Stimulated activated CD4-positive, alpha-beta T cell treated with anti-CD3 and anti-CD28 coated beads, TNF-alpha, amount 100 ng/mL, for 48 hours (primary cell): ENCODE results near the gene LSM3.
"Not testable (repeated sequence)": the region's sequence is repeated elsewhere in the genome, so short reads cannot be mapped to it uniquely, and the experiment has no call there.

Source experiments
- DNase-seq, 3 donors: peaks; one replicate each; pipeline ENCODE4 v3.0.0-alpha.2; 2020; ENCODE audit warnings: low read depth in 3 of 3

The LSM3 gene

DNA sequence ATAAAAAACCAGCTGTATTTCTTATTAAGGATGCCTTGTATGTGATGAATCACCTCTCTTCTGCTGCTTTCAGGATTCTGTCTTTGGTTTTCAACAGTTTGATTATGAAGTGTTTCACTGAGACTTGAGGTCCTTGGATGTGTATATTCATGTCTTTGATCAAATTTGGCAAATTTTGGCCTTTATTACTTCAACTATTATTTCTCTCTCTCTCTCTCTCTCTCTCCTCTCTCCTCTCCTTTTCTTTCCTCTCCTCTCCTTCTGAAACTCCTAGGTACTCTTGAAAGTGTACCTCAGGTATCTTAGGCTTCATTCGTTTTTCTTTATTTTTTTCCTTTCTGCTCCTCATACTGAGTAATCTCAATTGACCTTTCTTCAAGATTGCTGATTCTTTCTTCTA, 43.3 kb downstream of the LSM3 start:
- DNase-seq: no peak

DNA sequence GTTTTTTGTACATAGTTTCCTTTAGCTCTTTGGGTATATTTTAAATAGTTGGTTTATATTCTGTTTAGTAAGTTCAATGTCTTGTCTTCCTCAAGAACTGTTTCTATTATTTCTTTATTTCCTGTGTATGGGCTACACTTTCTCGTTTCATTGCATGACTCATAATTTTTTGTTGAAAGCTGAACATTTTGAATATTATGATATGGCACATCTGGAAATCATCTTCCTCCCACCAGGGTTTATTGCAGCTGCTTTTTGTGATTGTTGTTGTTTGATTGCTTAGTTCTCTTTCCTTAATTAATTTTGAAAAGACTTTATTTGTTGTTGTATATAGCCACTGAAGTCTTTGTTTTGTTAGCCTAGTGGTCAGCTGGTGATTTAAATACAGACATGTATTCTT, 43.8 kb downstream of the LSM3 start:
- DNase-seq: no peak

DNA sequence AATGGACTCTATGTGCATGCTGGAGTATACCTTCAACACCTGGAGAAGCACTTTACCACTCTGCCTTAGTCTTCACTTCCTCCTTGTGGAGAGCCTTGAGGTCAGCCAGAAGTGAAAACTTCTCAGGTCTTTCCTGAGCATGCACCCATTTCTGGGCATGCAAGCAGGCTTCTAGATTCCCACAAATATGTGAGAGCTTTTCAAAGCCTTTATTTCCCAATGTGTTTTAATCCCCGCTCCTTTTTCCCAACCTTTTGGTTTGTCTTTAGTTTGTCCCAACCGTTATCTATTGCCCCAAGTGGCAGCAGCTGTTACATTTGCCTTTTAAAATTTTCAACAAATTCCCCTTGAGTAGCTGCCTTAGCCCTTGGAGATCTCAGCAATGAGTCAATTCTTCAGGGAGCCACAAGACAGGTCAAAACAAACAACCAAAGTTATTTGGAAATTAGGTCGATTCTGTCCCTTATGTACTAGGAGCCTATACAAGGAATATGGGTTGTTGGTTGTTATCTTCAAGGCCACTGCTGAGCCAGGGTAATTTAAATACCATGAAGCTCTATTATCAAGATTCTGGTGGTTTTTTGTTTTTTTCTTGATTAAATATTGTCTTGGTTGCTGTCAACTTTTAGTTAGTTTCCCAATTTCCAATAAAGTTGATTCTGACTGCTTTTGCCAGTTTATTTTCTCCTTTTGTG, 44.4 kb downstream of the LSM3 start:
- DNase-seq: no peak

DNA sequence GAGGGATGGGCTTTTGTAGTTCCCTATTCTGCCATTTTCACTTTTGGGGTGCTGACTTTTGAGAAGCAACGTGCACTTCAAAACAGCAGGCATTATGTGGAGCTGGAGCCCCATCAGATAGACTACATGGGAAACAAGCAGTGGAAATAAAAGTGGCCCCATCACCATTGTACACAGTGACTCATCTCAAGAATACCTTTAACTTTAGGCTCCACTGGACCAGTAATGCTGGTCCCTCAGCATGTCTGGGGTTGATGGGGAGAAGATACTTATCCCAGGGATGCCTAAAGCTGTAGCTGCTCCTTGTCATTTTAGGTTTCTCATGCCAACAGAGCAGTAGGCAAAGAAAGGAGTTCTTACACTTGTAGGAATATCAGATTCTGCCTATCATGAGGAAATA, 45.0 kb downstream of the LSM3 start:
- DNase-seq: no peak

DNA sequence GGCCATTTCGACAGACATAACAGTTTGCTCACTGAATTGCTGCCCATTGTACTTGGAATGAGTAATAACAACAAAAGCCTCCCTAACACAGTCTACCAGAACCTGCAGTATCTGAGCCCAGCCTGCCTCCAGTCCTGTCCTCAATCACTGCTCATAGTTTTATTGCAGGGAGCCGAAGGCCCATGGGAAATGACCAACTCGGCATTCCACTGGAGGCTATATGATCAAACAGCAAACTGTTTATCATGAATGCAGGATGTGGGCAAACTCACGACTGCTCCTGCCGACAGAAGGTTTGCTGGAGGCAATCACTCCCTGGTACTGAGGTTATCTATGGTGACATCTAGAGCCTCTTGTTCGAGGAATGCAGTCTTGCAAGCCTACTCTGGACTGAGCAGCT, 46.3 kb downstream of the LSM3 start:
- no peak for DNase-seq

DNA sequence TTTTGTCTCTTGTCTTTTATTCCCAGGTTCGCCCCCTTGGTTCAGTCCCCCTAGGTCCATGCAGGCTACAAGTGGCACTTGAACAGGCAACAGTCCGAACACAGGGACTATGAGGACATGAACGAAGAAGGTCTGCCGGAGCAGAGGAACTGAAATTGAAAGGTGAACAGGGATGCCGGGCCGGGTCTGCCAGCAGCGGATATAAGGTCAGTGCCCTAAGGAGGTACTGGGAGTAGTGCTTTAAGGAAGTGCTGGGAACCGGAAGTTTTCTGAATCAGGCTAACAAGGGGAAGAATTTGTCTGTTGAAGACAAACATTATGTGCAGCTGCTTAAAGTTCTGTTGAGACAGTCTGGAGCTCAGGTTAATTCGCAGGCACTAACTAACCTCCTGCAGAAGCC, 46.8 kb downstream of the LSM3 start:
- no peak for DNase-seq

DNA sequence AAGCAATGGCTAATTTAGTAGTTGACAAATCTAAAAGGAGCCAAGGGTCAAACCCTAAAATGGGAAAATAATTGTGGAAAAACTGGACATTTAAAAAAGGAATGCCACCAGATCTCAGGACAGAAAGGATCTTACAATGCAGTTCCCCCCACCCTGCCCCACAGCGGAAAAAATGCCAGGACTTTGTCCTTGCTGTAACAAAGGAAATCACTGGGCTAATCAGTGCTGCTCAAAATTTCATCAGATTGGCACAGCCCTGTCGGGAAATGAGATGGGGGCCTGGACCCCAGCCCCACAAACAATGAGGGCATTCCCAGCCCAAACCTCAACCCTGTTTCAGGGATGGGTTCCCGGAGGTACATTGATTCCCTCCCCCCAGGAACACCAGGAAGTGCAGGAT, 47.7 kb downstream of the LSM3 start:
- not testable (repeated sequence) for DNase-seq

DNA sequence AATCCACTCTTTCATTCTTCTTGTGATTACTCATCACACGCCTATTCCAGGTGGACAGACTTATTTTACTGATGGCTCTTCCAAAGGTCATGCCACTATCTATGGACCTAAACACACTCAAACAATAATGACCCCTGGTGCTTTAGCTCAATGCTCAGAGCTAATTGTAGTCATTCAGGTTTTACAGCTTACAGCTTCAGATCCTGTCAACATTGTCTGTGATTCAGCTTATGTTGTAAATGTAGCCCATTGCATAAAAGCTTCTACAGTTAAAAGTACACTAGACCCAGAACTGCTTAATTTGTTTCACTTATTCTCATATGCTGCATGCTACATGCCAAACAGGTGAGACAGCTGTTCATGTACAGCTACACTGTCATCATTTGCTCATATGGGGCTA, 49.2 kb downstream of the LSM3 start:
- no peak for DNase-seq

DNA sequence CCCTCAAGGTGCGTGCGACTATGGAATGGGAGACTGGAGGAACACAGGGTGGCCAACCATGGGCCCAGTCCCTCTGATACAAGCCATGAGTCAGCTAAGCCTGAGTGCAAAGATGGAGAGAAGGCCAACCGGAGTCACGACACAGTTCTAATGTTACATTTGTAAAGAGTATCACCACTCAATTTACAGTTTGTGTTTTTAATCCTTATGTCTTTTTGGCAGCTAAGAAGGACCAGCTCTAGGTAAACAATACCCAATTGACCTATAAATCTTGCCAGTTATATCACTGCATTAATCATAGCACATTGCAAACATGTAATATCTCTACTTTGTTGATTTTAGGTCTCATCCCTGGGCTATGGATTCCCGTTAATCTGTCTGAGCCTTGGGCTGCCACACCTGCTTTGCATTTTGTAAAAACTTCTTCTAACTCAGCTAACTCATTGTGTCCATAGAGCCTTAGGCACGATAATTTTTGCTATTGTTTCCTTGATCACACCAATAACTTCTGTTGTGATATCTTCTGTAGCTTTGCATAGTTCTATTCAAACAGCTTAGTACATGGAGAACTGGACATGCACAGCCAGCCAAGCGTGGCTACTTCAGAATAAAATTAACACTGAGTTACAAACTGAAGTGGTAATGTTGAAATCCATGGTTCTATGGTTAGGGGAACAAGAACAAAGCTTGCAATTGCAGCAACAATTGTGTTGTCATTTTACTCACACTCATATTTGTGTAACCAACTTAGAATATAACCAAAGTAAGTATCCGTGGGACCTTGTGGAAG, 50.3 kb downstream of the LSM3 start:
- no peak for DNase-seq

DNA sequence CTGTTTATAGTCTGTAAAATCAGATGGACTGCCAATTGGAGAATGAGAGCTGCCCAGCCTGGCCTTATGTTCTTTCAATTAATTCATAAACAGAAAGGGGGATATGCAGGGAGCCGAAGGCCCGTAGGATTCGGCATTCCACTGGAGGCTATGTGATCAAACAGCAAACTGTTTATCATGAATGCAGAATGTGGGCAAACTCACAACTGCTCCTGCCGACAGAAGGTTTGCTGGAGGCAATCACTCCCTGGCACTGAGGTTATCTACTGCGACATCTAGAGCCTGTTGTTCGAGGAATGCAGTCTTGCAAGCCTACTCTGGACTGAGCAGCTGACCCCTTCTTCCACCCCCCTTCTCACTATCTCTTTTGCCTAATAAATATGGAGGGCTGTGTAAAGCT, 51.1 kb downstream of the LSM3 start:
- not testable (repeated sequence) for DNase-seq

DNA sequence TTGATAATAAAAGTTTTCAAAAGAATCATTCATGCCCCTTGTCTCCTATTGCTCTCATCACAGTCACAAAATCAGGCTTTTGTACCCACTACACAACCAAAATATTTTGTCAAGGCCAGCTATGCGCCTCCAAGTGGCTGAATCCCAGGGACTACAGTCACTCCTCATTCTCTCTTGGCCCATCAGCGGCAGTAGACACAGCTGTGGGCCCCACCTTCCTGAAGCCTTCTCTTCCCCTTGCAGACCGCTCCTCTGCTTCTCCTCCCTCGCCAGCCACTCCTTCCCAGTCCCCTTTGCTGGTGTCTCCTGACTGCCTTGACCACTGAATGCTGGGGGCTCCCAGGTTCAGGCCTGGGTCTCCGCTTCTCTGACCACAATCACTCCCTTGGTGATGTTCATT, 52.1 kb downstream of the LSM3 start:
- no peak for DNase-seq

DNA sequence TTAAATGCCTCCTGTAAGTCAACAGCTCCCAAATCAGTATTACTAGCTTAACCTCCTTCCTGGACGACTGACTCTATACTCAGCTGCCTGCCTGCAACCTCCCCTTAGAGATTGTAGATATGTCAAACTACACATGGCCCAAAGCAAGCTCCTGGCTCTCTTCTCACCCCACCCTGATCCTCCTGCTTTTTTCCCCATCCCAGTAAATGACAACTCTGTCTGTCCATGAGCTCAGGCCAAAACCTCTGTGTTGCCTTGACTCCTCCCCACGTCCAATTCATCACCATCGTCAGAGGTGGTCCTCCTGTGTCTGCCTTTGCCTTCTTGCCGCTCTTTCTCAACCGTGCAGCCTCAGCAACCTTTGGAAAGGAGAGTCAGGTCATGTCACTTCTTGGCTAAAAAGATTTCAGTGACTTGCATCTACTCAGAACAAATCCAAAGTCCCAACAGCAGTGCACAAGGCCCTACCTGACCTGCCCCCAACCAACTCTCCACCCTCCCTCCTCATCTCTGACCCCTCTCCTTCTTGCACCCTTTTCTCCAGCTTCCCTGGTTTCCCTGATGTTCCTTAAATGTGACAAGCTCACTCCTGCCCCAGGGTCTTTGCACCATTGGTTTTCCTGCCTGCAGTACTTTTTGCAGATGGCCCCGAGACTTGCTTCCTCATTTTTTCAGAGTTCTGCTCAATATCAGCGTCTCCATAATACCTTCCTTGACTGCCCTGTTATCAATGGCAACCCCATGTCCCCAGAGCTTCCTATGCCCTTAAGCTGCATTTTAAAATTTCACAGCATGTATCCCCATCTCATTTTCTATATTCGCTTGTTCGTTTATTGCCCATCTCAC, 52.8 kb downstream of the LSM3 start:
- DNase-seq: no peak

DNA sequence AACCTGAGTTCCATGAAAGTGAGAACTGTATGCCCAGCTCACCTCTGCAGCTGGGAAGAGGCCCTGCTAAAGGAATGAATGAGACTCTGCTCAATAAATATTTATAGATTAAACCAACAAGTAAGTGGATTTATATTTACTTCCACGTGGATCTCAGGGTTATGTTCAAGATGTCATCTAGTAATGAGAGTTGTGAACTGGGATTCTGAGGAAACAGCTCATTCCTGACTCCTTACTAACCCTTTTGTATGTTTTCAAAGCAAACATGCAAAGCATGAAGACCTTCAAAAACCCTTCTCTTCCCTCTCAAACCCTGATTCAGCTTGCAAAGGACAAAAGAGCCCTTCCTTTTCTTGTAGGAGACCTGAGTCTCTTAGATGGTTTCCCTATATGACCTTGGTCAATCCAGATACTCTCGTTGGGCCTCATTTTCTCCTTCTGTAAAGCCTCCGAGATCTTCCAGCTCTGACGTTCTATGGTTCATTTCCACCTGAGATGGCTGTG, 53.4 kb downstream of the LSM3 start:
- DNase-seq: no peak

DNA sequence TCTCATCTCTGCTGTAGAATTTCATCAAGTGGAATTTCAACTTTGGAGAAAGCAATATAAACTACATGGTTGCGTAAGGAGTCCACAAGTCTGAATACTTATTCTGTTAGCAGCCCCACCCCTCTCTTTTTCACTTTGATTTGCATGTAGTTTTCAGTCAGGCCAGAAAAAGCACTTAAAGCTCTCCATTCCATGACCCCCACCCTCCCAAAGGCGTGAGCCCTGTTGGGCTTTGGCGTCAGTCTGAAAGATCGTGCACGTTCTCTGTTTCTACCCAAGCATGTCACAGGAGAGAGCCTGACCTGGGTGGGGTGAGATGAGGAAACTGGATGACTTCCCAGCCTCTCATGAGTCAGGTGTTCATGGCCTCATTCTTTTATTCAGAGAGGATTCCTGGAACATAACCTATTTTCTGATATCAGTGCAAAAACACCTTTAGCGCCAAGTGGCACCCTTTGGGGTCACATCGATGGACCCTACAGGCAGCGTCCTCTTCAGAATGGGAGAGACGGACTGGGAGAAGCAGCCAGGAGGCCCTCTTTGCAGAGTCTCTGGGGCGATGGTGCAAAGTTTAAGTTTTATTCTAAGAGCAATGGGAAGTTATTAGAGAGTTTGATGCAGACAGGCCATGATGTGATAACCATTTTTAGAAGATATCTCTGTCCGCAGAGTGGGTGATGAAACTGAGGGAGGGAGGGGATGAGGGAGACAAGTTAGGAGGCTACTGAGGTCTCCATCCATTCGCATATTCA, 55.8 kb downstream of the LSM3 start:
- no peak for DNase-seq

DNA sequence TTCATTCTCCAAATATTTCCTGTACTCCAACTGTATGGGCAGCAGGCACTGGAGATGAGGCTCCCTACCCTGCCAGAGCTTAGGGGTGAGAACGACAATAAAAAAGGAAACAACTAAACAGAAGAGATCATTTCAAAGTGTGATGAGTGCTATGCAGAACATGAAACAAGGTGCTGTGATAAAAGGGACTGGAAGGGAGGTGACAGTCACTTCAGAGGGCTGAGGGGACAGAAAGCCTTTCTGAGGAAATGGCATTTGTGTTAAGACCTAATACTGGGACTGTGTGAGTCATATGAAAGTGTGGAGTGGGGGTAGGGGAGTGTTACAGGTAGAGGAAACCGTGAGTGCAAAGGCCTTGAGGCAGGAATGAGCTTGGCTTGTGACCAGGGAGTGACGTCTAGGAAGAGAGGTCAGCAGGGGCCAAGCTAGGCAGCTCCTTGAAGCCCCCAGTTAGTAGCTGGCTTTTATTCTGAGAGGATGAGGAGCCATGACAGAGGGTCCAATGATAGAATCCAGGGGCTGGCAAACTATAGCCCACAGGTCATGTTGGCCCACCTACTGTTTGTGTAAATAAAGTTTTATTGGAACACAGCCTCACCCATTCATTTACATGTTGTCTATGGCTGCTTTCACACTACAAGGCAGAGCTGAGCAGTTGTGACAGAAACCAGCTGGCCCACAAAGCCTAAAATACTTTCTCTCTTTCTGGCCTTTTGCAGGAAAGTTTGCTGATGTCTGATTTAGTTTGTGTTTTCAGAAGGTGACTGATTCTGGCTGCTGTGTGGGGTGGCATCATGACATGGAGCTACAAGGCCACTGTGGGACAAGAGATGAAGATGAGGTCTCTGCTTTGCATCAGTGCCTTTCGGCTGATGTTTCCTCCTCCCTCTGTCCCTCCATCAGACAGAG, 56.6 kb downstream of the LSM3 start:
- no peak for DNase-seq

DNA sequence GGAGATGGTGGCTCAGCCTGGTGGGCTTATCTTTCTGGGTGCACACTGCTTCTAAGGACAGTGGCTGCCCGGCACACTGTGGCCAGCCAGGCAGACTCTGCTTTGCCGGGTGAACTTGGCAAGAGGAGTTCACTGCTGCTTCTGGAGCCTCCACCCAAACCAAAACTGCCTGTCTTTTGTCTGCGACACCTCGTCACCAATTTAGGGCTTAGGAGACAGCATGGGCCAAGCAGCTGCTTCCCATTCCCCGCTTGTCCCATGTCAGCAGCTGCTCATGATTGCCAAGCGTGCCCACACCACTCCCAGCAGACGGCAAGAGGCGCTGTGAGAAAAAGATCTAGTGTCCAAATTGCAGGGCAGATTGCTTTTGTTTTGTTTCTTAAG, 57.3 kb downstream of the LSM3 start:
- DNase-seq: no peak

DNA sequence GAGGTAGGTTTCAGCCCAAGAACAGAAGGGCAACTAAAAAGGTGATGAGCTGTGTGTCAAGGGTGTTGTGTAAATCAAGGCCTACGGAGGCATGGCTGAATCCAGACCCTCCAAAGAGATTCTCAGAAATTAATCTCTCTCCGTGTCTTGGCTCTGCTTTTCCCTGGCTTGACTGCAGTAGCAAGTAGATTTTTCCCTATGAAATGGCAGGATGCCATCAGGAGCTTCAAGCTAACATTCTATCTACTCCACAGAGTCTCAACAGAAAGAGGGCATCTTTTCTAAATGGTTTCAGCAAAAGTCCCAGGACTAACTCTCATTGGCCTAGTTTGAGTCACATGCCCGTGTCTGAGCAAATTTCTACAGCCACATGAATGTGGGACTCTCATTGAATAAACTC, 58.3 kb downstream of the LSM3 start:
- no peak for DNase-seq

DNA sequence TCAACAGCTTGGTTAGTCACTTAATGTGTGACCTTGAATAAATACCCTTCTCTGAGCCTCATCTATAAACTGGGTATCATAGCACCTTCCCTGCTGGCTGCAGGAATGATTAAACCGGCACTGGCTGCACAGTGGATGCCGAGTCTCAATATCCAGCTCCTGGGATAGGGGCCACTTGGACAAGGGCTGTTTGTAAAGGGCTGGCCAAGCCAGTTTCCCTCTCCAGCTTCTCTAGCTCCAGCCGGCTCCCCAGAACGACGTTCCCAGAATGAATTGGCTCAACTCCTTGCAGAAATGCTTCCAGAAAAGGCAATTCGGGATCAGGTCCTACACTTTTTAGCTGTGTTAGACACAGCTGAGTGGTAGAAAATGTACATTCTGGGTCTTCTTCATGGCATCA, 58.8 kb downstream of the LSM3 start:
- DNase-seq: no peak

DNA sequence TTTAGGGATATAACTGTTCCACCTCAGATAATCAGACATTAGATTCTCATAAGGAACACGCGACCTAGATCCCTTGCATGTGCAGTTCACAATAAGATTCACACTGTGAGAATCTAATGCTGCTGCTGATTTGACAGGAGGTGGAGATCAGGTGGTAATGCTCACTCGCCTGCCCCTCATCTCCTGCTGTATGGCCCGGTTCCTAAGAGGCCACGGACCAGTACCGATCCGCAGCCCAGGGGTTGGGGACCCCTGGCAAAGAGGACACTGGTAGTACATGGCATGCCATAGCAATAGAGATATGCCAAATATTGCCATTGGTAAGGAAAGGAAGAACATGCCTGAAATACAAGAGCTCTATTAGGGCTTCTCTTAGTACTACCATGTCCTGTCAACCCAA, 59.7 kb downstream of the LSM3 start:
- no peak for DNase-seq

DNA sequence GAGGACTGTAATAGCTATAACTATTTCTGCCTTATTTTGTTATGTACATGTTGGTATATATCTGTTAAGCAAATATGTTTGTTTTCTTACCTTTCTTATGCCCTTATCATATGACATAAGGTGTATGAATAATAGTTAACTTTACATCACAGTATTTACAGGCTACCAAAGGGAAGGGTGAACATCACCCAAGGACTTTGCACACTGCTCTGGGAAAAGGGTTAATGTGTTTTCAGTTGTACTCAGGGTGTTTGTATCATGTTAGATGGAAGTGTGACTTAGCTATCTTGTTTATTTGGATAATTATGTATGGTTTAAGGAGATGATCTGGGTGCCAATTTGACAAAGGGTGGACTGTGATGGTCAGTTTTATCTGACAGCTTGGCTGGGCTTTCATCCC, 60.3 kb downstream of the LSM3 start:
- no peak for DNase-seq

DNA sequence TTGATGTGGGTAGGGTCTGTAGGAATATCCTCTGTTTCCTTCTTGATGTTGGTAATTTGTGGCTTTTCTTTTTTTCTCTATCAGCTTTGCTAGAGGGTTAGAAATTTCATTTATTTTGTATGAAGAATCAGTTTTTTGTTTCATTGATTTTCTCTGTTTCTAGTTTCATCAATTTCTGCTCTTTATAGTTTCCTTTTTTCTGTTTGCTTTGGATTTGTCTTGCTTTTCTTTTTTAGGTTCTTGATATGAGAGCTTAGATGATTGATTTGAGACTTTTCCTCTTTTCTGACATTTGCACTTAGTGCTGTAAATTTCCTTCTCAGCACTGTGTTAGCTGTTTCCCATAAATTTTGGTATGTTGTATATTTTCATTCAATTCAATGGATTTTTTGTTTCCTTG, 61.3 kb downstream of the LSM3 start:
- DNase-seq: no peak
